OCI-LY7 (cell line): ENCODE measurements around the gene ADAT2.

Experiments used
- CTCF ChIP-seq: fragments of 200-600 bp; sonication (generic); conservative IDR thresholded peaks from 2 replicates; pipeline ENCODE4 v1.5.1; 2014; ENCODE audit warnings: mild to moderate bottlenecking, antibody characterized with exemption, low read length, moderate library complexity, mixed read lengths
- EZH2phosphoT487 ChIP-seq: fragments of 200-600 bp; sonication (generic); IDR thresholded peaks from 2 replicates; pipeline ENCODE4 v1.6.1; 2018; ENCODE audit warnings: low read depth, borderline replicate concordance, mild to moderate bottlenecking, mixed run types, antibody characterized with exemption, low read length, moderate library complexity, mixed read lengths

- no peak for TF ChIP-seq CTCF
- TF ChIP-seq EZH2phosphoT487, result no peak
These were observed 20.5 kb downstream of the ADAT2 start for GRCh38 chr6:143429970-143430369.
